ENCODE measurements around the gene PROK2. TPM values are rescaled to one million over a fixed set of nuclear protein-coding genes. Genes with fewer than 3 reads are reported as not detected.
A peak's percentile ranks its signal among the peaks of the same experiment; 100 is the strongest.

Gene PROK2
- total RNA-seq, 3 donors from 2014 or later (not counting 1 experiment from before 2014, with no cell fraction given), result 0.54 to 8.7 TPM; not detected in 1

DNA sequence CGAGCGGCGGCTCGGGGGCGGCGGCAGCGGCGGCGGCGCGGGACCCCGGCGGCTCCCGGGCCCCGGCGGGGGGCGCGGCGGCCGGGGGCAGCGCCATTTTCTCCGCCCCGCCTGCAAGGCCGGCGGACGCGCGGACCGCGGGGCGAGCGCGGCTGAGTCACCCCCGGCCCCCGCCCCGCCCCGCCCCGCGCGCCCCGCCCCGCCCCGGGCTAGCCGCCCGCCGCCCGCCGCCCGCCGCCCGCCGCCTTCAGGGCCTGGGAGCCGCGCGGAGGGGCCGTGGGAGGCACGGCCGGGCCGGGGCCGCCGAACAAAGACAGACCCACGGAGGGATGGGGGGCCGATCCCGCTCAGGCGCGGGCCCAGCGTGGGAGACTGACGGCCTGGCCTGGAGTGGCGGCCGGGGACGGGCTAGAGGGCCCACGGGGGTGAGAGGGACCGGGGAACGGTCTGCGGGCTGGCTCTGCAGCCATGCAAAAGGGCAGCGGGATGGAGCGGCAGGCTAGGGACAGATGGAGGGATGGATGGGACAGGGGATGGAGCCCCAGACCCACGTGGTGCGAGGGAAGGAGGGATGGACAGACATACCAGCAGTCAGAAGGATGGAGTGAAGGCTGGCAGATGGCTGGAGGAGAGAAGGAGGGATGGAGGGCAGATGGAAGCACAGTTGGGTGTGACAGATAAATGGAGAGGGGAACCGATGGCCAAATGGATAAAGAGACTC lies 59.5 kb downstream of the PROK2 start, which contains the start of gene EIF4E3:
Gene EIF4E3 (minus strand): TSS at position 132 of the 721 bp plus-strand sequence. CDS start 35 bp downstream, at position 97.
- H3K27ac ChIP-seq (ENCODE audit: low read length), result peak within 1 kb of the TSS; percentile 72
- Mint-ChIP-seq H3K36me3 (peaks cover 8% of the 10 kb centered on the region), H3K4me3 (peak within 1 kb of the TSS; percentile 100), H3K9me3 (no peaks in the 10 kb centered on the region), H3K27ac (peak within 1 kb of the TSS; percentile 95 to 97), H3K4me1 (peaks cover 60 to 67% of the 10 kb centered on the region in 2 donors), H3K27me3 (ENCODE audit: low read depth in 2 of 2) (no peaks in the 10 kb centered on the region)
- H3K36me3 ChIP-seq (ENCODE audit: control insufficient read depth, insufficient read depth, low read length), result no peaks in the 10 kb centered on the region
- H3K27me3 ChIP-seq (ENCODE audit: control insufficient read depth, insufficient read depth, low read length), result no peaks in the 10 kb centered on the region
- TF ChIP-seq, protein P1, sequence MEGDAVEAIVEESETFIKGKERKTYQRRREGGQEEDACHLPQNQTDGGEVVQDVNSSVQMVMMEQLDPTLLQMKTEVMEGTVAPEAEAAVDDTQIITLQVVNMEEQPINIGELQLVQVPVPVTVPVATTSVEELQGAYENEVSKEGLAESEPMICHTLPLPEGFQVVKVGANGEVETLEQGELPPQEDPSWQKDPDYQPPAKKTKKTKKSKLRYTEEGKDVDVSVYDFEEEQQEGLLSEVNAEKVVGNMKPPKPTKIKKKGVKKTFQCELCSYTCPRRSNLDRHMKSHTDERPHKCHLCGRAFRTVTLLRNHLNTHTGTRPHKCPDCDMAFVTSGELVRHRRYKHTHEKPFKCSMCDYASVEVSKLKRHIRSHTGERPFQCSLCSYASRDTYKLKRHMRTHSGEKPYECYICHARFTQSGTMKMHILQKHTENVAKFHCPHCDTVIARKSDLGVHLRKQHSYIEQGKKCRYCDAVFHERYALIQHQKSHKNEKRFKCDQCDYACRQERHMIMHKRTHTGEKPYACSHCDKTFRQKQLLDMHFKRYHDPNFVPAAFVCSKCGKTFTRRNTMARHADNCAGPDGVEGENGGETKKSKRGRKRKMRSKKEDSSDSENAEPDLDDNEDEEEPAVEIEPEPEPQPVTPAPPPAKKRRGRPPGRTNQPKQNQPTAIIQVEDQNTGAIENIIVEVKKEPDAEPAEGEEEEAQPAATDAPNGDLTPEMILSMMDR (IDR thresholded peaks at IDR 0.05), result no peak
- no peaks in the 10 kb centered on the region for H3K9me3 ChIP-seq (ENCODE audit: control insufficient read depth, insufficient read depth, low read length)
- peak within 1 kb of the TSS; percentile 78 for H3K4me3 ChIP-seq (ENCODE audit: low read length)
- H3K4me1 ChIP-seq (ENCODE audit: control insufficient read depth, insufficient read depth, low read length), result peaks cover 50% of the 10 kb centered on the region
- peak; percentile 57 to 75 (median 74) for ATAC-seq
- WGBS (ENCODE audit: insufficient coverage), result 2% methylated on average over 80 of the region's 80 CpGs
- intact Hi-C loops (cut with micrococcal nuclease), result loop anchor here (10.0 kb wide), 2 partner anchors 379 to 719 kb away; partner anchors contain the start of gene RYBP
- peak; percentile 51 to 76 for DNase-seq

DNA sequence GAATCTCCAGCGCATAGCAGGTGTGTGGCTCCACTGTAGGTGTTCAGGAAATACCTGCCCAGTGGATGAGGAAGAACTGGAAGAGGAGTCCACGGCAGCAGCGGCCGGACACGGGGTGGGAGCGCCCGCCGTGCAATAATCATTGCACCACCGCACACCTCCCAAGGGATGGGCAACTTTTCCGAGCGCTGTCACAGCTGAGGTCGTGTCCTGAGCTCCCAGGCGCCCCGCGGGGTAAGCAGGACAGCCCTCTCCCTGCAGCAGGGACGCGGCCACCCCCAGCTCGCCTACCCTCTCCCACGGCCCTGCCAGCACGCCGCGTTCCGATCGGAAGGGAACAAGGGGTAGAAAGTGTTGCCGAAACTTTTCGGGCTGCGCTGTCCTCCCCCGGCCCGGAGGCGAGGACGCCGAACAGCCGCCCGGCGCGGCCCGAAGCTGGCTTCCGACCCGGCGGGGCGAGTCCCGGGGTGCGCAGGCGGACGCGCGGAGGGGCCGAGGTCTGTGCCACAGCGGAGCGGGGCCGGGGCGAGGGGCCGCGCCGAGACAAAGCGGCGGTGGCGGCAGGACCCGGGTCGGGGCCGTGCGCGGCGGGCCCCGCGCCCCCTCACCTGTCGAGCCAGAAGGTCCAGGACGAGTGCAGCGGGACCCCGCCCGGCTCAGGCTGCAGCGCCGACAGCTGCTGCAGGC lies 60.2 kb downstream of the PROK2 start:
- under 1% methylated on average over 73 of the region's 73 CpGs for WGBS (ENCODE audit: insufficient coverage)
- ATAC-seq (peak; percentile 32 to 54 (median 51)), DNase-seq (peak; percentile 40 to 59)
- Histone ChIP-seq H3K27ac (ENCODE audit: low read length) (peak overlapping the region; percentile 71), H3K4me3 (ENCODE audit: low read length) (peak overlapping the region; percentile 78), H3K4me1 (ENCODE audit: control insufficient read depth, insufficient read depth, low read length) (peaks cover 43% of the 10 kb centered on the region), H3K27me3 (ENCODE audit: control insufficient read depth, insufficient read depth, low read length) (no peaks in the 10 kb centered on the region), H3K36me3 (ENCODE audit: control insufficient read depth, insufficient read depth, low read length) (no peaks in the 10 kb centered on the region), H3K9me3 (ENCODE audit: control insufficient read depth, insufficient read depth, low read length) (no peaks in the 10 kb centered on the region)
- intact Hi-C loops (cut with micrococcal nuclease), result loop anchor here (10.0 kb wide), 2 partner anchors 380 to 720 kb away; partner anchors contain the start of gene RYBP
- no peaks in the 10 kb centered on the region for H3K9me3 Mint-ChIP-seq
- H3K36me3 Mint-ChIP-seq, result peaks cover 8% of the 10 kb centered on the region
- TF ChIP-seq, protein P1 (IDR thresholded peaks at IDR 0.05), result no peak
- peak overlapping the region; percentile 95 to 97 for H3K27ac Mint-ChIP-seq
- peak overlapping the region; percentile 100 for H3K4me3 Mint-ChIP-seq
- peaks cover 58 to 63% of the 10 kb centered on the region in 2 donors for H3K4me1 Mint-ChIP-seq
- H3K27me3 Mint-ChIP-seq (ENCODE audit: low read depth in 2 of 2), result no peaks in the 10 kb centered on the region

GRCh38 chr3:71724171-71724453 lies 60.8 kb downstream of the PROK2 start:
- peak overlapping the region; percentile 71 for H3K27ac ChIP-seq (ENCODE audit: low read length)
- Mint-ChIP-seq H3K27ac (peak overlapping the region; percentile 95 to 97), H3K36me3 (peaks cover 8% of the 10 kb centered on the region), H3K9me3 (no peaks in the 10 kb centered on the region), H3K4me3 (peak overlapping the region; percentile 100), H3K4me1 (peaks cover 62 to 64% of the 10 kb centered on the region in 2 donors), H3K27me3 (ENCODE audit: low read depth in 2 of 2) (no peaks in the 10 kb centered on the region)
- H3K36me3 ChIP-seq (ENCODE audit: control insufficient read depth, insufficient read depth, low read length), result no peaks in the 10 kb centered on the region
- peaks cover 39% of the 10 kb centered on the region for H3K4me1 ChIP-seq (ENCODE audit: control insufficient read depth, insufficient read depth, low read length)
- no peaks in the 10 kb centered on the region for H3K9me3 ChIP-seq (ENCODE audit: control insufficient read depth, insufficient read depth, low read length)
- peak overlapping the region; percentile 78 for H3K4me3 ChIP-seq (ENCODE audit: low read length)
- TF ChIP-seq, protein P1 (IDR thresholded peaks at IDR 0.05), result no peak
- ATAC-seq, result no peak
- intact Hi-C loops (cut with micrococcal nuclease), result loop anchor here (10.0 kb wide), 2 partner anchors 381 to 721 kb away; partner anchors contain the start of gene RYBP
- DNase-seq, result no peak
- H3K27me3 ChIP-seq (ENCODE audit: control insufficient read depth, insufficient read depth, low read length), result no peaks in the 10 kb centered on the region
